OCI-LY7 (cell line): ENCODE measurements around the gene NDUFA8.

ENCODE experiments used
- EZH2phosphoT487 ChIP-seq: fragments of 200-600 bp; sonication (generic); IDR thresholded peaks from 2 replicates; pipeline ENCODE4 v1.6.1; 2018; ENCODE audit warnings: low read depth, borderline replicate concordance, mild to moderate bottlenecking, mixed run types, antibody characterized with exemption, low read length, moderate library complexity, mixed read lengths
- TF ChIP-seq, protein P1 (sequence below): fragments of 200-600 bp; sonication (generic); conservative IDR thresholded peaks from 2 replicates; pipeline ENCODE4 v1.5.1; 2014; ENCODE audit warnings: mild to moderate bottlenecking, antibody characterized with exemption, low read length, moderate library complexity, mixed read lengths

DNA sequence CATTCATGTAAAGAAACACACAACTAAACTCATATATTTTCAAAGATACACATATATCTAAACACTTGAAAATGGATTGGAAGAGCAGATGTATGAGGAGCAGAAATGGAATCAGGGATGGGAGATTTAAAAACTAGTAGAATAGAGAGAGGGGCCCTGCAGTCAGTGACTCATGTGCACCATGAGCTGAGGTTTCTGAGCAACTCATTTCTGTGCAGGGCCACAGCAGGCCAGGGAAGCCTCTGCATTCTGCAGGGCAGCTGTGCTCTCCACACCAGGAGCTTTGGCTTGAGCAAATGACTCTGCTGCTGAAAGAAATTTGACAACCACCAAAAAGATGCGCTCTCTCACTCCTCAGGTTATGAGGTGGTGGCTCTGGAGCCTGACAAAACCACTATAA is 42.1 kb upstream of the NDUFA8 start:
- TF ChIP-seq, protein P1, sequence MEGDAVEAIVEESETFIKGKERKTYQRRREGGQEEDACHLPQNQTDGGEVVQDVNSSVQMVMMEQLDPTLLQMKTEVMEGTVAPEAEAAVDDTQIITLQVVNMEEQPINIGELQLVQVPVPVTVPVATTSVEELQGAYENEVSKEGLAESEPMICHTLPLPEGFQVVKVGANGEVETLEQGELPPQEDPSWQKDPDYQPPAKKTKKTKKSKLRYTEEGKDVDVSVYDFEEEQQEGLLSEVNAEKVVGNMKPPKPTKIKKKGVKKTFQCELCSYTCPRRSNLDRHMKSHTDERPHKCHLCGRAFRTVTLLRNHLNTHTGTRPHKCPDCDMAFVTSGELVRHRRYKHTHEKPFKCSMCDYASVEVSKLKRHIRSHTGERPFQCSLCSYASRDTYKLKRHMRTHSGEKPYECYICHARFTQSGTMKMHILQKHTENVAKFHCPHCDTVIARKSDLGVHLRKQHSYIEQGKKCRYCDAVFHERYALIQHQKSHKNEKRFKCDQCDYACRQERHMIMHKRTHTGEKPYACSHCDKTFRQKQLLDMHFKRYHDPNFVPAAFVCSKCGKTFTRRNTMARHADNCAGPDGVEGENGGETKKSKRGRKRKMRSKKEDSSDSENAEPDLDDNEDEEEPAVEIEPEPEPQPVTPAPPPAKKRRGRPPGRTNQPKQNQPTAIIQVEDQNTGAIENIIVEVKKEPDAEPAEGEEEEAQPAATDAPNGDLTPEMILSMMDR = no peak
- no peak for TF ChIP-seq EZH2phosphoT487
